OCI-LY3 (cell line): ENCODE measurements around the gene DOP1B.

ENCODE experiments used
- EZH2phosphoT487 ChIP-seq: fragments of 200-600 bp; shearing (Covaris generic); IDR thresholded peaks from 2 replicates; pipeline ENCODE4 v1.6.1; 2018; ENCODE audit warnings: antibody characterized with exemption, mixed run types, low read depth
- TF ChIP-seq, protein P1 (sequence below): fragments of 200-600, 300-600 bp; sonication (generic); IDR thresholded peaks from 2 replicates; pipeline ENCODE4 v1.5.1; 2014; ENCODE audit warnings: antibody characterized with exemption, low read length, low read depth

DNA sequence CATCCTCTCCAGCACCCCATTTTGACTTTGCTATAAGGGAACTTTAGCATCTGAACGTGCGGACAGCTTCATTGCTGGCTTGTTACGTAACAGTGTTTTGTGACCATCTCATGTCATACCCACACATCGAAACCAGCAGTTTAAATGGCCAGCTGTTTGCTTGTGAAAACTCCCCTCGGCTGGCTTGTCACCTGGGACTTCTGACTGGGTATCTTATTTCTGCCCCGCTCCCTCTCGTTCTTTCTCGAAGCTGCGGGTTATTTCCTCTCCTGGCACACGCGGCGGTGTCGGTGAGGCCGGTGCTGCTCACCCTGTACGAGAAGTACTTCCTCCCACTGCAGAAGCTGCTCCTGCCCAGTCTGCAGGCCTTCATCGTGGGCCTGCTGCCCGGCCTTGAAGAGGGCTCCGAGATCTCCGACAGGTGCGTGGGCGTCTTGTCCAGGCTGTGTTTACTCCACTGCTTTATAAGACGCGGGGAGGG, 43.5 kb downstream of the DOP1B start:
- TF ChIP-seq, protein P1, sequence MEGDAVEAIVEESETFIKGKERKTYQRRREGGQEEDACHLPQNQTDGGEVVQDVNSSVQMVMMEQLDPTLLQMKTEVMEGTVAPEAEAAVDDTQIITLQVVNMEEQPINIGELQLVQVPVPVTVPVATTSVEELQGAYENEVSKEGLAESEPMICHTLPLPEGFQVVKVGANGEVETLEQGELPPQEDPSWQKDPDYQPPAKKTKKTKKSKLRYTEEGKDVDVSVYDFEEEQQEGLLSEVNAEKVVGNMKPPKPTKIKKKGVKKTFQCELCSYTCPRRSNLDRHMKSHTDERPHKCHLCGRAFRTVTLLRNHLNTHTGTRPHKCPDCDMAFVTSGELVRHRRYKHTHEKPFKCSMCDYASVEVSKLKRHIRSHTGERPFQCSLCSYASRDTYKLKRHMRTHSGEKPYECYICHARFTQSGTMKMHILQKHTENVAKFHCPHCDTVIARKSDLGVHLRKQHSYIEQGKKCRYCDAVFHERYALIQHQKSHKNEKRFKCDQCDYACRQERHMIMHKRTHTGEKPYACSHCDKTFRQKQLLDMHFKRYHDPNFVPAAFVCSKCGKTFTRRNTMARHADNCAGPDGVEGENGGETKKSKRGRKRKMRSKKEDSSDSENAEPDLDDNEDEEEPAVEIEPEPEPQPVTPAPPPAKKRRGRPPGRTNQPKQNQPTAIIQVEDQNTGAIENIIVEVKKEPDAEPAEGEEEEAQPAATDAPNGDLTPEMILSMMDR: no peak
- no peak for TF ChIP-seq EZH2phosphoT487
